Activated naive CD4-positive, alpha-beta T cell treated with anti-CD3 and anti-CD28 coated beads for 36 hours (primary cell): ENCODE data around the gene CD53. TPM values are rescaled to one million over a fixed set of nuclear protein-coding genes. Genes with fewer than 3 reads are reported as not detected.

Experiments
- CTCF ChIA-PET: fragments of 350-600 bp; sonication (Branson Sonifier 250); formaldehyde crosslinking; loops from one replicate; lab custom pipeline; 2021; ENCODE audit warnings: antibody characterized with exemption; lab: Charles Lee
- DNase-seq: peaks from one replicate; pipeline ENCODE4 v3.0.0-alpha.2; 2020
- H3K27ac Mint-ChIP-seq: one replicate; pipeline ENCODE4 v1.8.0; 2021; ENCODE audit warnings: mild to moderate bottlenecking, mixed read lengths
- H3K27me3 Mint-ChIP-seq: one replicate; pipeline ENCODE4 v1.8.0; 2021; ENCODE audit warnings: low read depth, mixed read lengths
- H3K36me3 Mint-ChIP-seq: one replicate; pipeline ENCODE4 v1.8.0; 2021; ENCODE audit warnings: low read depth, mixed read lengths
- H3K4me1 Mint-ChIP-seq: one replicate; pipeline ENCODE4 v1.8.0; 2021; ENCODE audit warnings: low read depth, mixed read lengths
- H3K4me3 Mint-ChIP-seq: one replicate; pipeline ENCODE4 v1.8.0; 2021; ENCODE audit warnings: mild to moderate bottlenecking, moderate library complexity, mixed read lengths
- H3K9me3 Mint-ChIP-seq: one replicate; pipeline ENCODE4 v1.8.0; 2021; ENCODE audit warnings: mixed read lengths
- intact Hi-C: fragments of 100-400 bp; cut with micrococcal nuclease; formaldehyde crosslinking; loops from one replicate; pipeline ENCODE4 v1.15.1; 2023
- total RNA-seq, 2 experiments: library from RNA; stranded (reverse); gene quantifications; one replicate each; pipeline ENCODE4 v1.2.3, GENCODE V29; 2021

CD53 gene
- total RNA-seq, 2 experiments from 2014 or later: 239 to 255 TPM

DNA sequence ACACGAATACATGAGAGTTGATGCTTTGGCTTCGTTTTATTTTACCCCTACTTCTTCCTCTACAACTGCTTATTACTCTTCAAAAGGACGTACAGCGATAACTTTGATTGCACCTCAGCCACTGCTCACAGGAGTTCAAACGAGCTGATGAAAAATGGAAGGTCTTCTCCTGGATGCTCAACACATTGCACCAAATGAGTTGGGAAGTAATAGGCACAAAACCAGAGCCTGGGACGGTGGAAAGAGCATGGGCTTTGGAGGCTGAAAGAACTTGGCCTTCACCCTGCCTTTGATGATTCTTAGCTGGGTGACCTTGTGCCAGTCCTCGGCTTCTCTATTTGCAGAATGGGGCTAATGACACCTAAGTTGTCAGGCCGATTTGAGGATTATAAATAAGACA is 4.8 kb downstream of the CD53 start:
- peak overlapping the region; percentile 91 for H3K4me3 Mint-ChIP-seq
- no peak for DNase-seq
- CTCF ChIA-PET: interaction anchor here (1.7 kb wide), 1 partner anchor 11 kb away, joined by 4 read pairs; no protein-coding TSS in a partner anchor
- H3K36me3 Mint-ChIP-seq: peaks cover 52% of the 10 kb centered on the region
- H3K4me1 Mint-ChIP-seq: peaks cover 51% of the 10 kb centered on the region
- H3K27ac Mint-ChIP-seq: peak overlapping the region; percentile 99
- intact Hi-C loops: loop anchor here (2.0 to 10.0 kb wide), 4 partner anchors 725 to 969 kb away; partner anchors contain the start of gene STRIP1
- H3K27me3 Mint-ChIP-seq: no peaks in the 10 kb centered on the region
- H3K9me3 Mint-ChIP-seq: no peaks in the 10 kb centered on the region

DNA sequence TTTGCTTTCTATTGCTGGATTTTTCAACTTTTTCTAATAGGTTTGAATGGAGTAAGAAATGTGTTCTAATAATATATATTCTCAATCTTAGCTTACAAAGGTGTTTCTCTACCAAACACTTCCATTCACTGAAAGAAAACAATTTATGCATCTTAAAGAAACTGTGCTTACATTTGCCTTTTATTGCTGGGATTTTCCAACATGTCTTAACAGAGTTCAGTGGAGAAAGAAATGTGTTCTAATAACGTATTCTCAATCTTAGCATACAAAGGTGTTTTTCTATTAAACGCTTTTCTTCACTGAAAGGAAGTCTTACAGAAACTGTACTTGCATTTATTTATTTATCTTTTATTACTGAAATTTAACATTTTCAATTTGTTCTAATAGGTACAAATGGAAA is 5.6 kb downstream of the CD53 start:
- intact Hi-C loops: loop anchor here (2.0 to 10.0 kb wide), 4 partner anchors 724 to 970 kb away; partner anchors contain the start of gene STRIP1
- DNase-seq: no peak
- Mint-ChIP-seq H3K27ac (peak overlapping the region; percentile 99), H3K4me3 (peak overlapping the region; percentile 91), H3K36me3 (peaks cover 47% of the 10 kb centered on the region), H3K27me3 (no peaks in the 10 kb centered on the region), H3K4me1 (peaks cover 57% of the 10 kb centered on the region), H3K9me3 (no peaks in the 10 kb centered on the region)
- CTCF ChIA-PET: interaction anchor here (1.0 to 1.7 kb wide), 3 partner anchors 7 to 85 kb away, joined by 4 to 5 read pairs (median 4); partner anchors contain the start of gene LRIF1

DNA sequence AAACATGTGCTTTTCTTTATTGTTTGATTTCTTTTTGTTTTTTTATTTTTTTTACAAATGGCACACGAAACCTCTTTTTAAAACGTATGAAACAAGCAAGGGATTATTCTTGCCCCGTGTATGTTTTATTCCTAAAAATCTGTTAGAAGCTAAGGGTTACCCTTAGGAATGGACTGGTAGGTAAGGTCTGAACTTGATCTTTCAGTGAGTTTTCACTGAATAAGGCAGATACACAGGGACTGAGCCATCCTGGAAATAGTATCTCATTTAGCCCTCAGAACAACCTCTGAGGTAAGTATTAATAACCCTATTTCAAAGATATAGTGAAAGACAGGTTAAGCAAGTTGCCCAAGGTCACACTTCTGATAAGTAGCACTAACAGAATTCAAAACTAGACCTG is 6.0 kb downstream of the CD53 start:
- Mint-ChIP-seq H3K36me3 (peaks cover 44% of the 10 kb centered on the region), H3K4me1 (peaks cover 59% of the 10 kb centered on the region), H3K27me3 (no peaks in the 10 kb centered on the region), H3K9me3 (no peaks in the 10 kb centered on the region), H3K4me3 (peak overlapping the region; percentile 58), H3K27ac (peak overlapping the region; percentile 99)
- CTCF ChIA-PET: interaction anchor here (0.6 to 1.3 kb wide), 7 partner anchors 8 to 736 kb away, joined by 3 to 6 read pairs (median 4); partner anchors contain the start of gene LRIF1
- DNase-seq: no peak
- intact Hi-C loops: loop anchor here (2.0 to 10.0 kb wide), 4 partner anchors 723 to 970 kb away; partner anchors contain the start of gene STRIP1

DNA sequence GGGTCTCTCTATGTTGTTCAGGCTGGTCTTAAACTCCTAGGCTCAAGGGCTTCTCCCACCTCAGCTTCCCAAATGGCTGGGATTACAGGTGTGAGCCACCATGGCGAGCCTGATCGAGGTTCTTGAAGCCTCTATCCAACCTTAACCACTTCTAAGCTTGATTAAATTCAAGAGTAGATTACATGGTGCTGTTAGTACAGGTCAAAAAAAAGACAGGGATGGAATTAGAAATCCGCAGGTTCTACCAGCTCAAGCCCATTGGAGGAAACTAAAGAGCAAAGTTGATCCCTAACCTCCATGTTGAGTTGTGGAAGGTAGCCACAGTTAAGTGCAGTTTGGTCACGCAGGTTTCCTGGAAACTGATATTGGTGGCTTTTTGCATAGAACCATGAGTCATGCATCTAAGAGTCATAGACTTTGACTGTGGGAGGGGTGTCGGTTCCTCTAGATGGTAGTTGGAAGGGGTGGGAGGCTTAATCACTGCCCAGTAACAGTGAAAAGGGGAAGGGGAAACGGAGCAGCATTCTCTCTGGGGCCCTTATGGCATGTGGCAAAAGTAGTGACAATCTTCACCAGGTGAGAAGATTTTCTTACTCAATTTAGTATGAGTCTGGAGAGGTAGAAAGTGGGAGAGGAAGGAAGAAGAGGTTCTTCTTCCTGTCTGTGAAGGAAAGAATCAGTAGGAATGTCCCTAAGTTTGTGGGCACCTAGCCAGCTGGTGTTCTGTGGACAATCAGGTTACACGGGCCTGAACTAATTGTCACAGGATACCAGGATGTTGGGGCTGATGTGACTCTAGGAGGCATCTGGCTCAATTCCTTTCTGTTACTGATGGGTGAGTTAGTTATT is 7.0 kb downstream of the CD53 start:
- Mint-ChIP-seq H3K4me1 (peaks cover 69% of the 10 kb centered on the region), H3K4me3 (peak overlapping the region; percentile 58), H3K27ac (peak overlapping the region; percentile 99), H3K36me3 (peaks cover 42% of the 10 kb centered on the region), H3K27me3 (no peaks in the 10 kb centered on the region), H3K9me3 (no peaks in the 10 kb centered on the region)
- intact Hi-C loops: loop anchor here (1.0 to 10.0 kb wide), 18 partner anchors 17 to 1737 kb away; partner anchors contain the start of genes ATP5PB, C1orf162, CAPZA1 and DENND2D
- CTCF ChIA-PET: interaction anchor here (0.5 to 1.3 kb wide), 9 partner anchors 9 to 775 kb away, joined by 3 to 6 read pairs (median 4); partner anchors contain the start of gene LRIF1
- peak; percentile 88 for DNase-seq

DNA sequence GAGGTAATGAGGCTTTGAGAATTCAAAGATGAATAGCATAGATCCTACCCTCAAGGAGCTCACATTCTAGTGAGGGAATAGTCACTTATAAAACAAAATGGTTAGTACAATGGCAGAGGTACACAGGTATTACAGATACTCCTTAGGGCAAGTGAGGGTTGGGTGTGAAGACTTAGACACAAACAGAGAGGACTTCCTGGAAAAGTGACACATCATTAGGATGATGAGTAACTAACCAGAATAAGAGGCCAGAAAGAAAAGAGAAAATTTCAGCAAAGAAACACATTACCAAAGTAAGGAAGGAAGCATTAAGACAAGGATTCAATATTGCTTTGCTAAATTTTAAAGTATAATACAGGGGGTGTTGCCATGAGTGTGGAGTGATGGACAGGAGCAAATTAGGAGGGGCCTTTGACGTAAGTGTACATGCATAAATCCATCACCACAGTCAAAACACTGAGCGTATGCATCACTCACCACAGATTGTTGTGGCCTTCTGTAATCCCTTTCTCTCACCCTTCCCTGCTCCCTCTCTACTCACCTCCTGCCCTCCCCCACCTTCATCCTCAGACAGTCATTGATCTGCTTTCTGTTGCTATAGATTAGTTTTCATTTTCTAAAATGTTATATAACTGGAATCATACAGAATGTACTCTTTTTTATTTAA is 7.9 kb downstream of the CD53 start:
- Mint-ChIP-seq H3K4me3 (peak overlapping the region; percentile 58), H3K9me3 (no peaks in the 10 kb centered on the region), H3K27ac (peak overlapping the region; percentile 99), H3K36me3 (peaks cover 35% of the 10 kb centered on the region), H3K27me3 (no peaks in the 10 kb centered on the region), H3K4me1 (peaks cover 73% of the 10 kb centered on the region)
- peak; percentile 76 for DNase-seq
- intact Hi-C loops: loop anchor here (1.0 to 5.0 kb wide), 15 partner anchors 8 to 1736 kb away; partner anchors contain the start of genes ATP5PB, C1orf162, CAPZA1 and CD53
- CTCF ChIA-PET: no interaction called here

DNA sequence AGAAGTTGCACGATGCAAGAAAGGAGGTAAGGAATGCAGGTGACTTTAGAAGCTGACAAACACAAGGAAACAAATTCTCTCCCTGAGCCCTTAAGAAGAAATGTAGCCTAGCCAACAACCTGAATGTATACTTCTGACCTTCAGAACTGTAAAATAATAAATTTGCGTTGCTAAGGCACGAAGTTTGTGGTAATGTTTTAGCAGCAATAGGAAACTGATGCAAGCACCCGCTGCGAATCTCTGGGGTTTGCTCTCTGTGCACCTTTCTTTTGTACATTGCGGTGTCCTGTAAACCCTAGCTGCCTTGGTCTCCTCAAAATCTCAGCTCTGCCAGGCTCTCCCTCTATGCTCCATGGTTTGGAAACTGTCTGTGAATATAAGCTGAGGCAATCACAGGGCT is 15.1 kb downstream of the CD53 start:
- intact Hi-C loops: no loop called here
- peak overlapping the region; percentile 10 for H3K4me3 Mint-ChIP-seq
- peaks cover 40% of the 10 kb centered on the region for H3K36me3 Mint-ChIP-seq
- DNase-seq: no peak
- H3K4me1 Mint-ChIP-seq: peaks cover 85% of the 10 kb centered on the region
- peak overlapping the region; percentile 74 for H3K27ac Mint-ChIP-seq
- no peaks in the 10 kb centered on the region for H3K9me3 Mint-ChIP-seq
- no peaks in the 10 kb centered on the region for H3K27me3 Mint-ChIP-seq
- CTCF ChIA-PET: interaction anchor here (0.6 to 1.3 kb wide), 3 partner anchors 10 to 107 kb away, joined by 3 to 4 read pairs (median 4); no protein-coding TSS in a partner anchor

DNA sequence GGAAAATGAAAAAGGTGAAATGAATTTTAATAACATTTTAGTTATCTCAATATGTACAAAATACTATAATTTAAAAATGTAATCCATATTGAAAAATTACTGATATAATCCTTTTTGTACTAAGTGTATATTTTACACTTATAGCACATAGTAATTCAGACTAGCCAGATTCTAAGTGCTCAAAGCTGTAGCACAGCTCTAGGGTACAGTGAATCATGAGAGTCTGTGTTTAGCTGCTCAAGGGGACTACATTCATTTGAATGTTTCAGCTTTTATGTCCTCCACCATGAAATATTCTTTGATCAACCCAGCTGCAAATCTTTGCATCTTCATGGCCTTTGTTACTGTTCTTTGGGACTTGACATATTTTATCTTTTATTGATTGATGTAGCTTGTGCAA is 15.7 kb downstream of the CD53 start:
- peaks cover 86% of the 10 kb centered on the region for H3K4me1 Mint-ChIP-seq
- intact Hi-C loops: no loop called here

DNA sequence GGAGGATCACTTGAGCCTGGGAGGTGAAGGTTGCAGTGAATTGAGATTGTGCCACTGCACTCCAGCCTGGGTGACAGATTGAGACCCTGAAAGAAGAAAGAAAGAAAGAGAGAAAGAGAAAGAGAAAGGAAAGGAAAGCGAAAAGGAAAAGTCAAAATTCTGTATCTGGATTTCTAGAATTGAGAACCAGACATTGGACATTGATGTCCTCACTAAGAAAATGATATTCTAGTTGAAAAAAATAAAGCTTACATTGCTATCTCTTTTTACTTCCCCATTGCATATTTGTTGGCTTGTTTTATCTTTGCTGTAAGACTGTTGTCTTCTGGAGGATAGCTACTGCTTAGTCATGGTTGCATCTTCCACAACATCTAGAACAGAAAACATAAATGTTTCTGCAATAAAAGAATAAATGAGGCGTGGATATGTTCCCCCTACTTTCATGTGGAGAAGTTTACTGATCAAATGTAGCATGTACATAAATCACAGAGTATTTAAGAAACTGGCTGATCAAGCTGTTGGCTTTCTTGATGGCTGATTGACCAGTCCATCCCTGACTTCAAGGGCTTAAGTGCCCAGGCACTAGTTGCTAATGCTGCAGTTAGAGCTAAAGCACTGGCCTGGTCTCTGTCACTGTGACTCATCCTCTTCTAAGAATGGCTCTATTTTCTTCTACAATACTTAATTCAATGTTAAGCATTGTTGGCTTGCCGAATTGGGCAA is 17.7 kb downstream of the CD53 start:
- H3K36me3 Mint-ChIP-seq: peaks cover 58% of the 10 kb centered on the region
- H3K4me1 Mint-ChIP-seq: peaks cover 88% of the 10 kb centered on the region
- H3K27ac Mint-ChIP-seq: peak overlapping the region; percentile 68
- CTCF ChIA-PET: interaction anchor here (0.8 to 1.1 kb wide), 3 partner anchors 11 to 218 kb away, joined by 3 to 4 read pairs (median 3); no protein-coding TSS in a partner anchor
- no peaks in the 10 kb centered on the region for H3K9me3 Mint-ChIP-seq
- intact Hi-C loops: no loop called here
- no peaks in the 10 kb centered on the region for H3K27me3 Mint-ChIP-seq
- no peak overlapping the region for H3K4me3 Mint-ChIP-seq
- no peak for DNase-seq

More for the DNA sequence above, 15.7 kb downstream of the CD53 start:
- peaks cover 46% of the 10 kb centered on the region for H3K36me3 Mint-ChIP-seq
- H3K27me3 Mint-ChIP-seq: no peaks in the 10 kb centered on the region
- peak overlapping the region; percentile 73 for H3K27ac Mint-ChIP-seq
- CTCF ChIA-PET: interaction anchor here (0.5 to 1.3 kb wide), 5 partner anchors 11 to 123 kb away, joined by 3 to 4 read pairs (median 3); no protein-coding TSS in a partner anchor
- DNase-seq: no peak
- H3K4me3 Mint-ChIP-seq: no peak overlapping the region
- no peaks in the 10 kb centered on the region for H3K9me3 Mint-ChIP-seq

DNA sequence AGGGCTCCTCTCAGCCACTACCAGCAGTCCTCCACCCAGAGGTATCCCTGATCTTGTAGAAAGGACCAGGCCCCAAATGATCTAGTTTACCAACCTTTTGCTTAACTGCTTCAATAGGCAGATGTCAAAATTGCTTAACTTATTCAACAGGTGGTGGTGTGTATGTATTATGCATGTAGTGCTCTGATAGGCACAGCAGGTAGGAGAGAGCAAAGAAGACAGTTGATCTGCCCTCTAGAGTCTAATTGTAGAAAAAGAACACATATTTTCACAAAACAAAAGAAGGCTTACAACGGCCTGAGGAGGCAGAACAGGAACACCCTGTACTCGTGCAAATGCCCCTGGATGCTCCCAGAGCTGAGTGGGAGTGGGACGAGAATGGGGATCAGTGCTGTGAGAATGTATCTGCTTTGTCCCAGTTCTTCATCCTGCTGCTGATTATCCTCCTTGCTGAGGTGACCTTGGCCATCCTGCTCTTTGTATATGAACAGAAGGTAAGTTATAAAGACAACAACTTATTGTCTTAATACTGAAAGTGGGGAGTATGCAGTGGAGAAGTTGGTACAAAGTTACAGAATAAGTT is 21.1 kb downstream of the CD53 start:
- no peak overlapping the region for H3K4me3 Mint-ChIP-seq
- H3K9me3 Mint-ChIP-seq: no peaks in the 10 kb centered on the region
- H3K27ac Mint-ChIP-seq: peak overlapping the region; percentile 74
- no peaks in the 10 kb centered on the region for H3K27me3 Mint-ChIP-seq
- intact Hi-C loops: loop anchor here (1.0 kb wide), 1 partner anchor 19 kb away; no protein-coding TSS in a partner anchor
- CTCF ChIA-PET: no interaction called here
- no peak for DNase-seq
- H3K36me3 Mint-ChIP-seq: peaks cover 76% of the 10 kb centered on the region
- H3K4me1 Mint-ChIP-seq: peaks cover 89% of the 10 kb centered on the region

DNA sequence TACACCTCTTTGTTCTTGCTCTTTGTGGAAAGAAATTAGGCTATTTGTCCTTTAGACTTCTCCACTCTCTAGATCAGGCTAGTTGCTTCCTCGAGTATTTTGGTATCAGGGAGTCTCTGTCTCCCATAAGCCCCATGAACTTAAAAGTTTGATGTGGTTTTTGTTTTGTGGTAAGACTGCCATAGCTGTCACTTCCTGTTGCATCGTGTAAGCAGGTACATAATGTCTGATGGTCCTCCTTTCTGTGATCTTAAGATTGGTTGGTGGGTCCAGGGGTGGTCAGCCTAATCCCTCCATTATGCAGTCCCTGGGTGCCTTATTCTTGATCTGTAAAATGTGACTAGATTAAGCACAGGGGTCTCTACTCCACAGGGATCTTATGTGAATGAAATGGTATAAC is 23.1 kb downstream of the CD53 start:
- DNase-seq: no peak
- H3K27ac Mint-ChIP-seq: peak overlapping the region; percentile 20
- H3K9me3 Mint-ChIP-seq: no peaks in the 10 kb centered on the region
- H3K4me3 Mint-ChIP-seq: no peak overlapping the region
- H3K4me1 Mint-ChIP-seq: peaks cover 75% of the 10 kb centered on the region
- intact Hi-C loops: no loop called here
- CTCF ChIA-PET: no interaction called here
- no peaks in the 10 kb centered on the region for H3K27me3 Mint-ChIP-seq
- peaks cover 93% of the 10 kb centered on the region for H3K36me3 Mint-ChIP-seq

DNA sequence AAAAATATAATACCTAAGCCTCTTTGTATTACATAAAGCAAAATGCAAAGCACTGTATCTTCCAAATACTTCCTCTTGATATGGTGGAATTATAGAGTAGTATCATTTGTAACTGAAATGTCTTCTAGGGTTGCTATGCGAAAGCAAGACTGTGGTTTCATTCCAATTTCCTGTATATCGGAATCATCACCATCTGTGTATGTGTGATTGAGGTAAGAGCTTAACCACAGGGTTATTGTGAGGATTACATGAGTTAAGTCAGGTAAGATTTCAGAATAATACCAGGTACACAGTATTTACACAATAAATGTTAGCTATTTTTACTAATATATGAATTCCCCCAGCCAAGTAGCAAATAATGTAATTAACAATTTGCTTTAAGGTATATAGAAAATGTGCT is 24.7 kb downstream of the CD53 start:
- CTCF ChIA-PET: interaction anchor here (0.7 to 0.9 kb wide), 2 partner anchors 22 to 117 kb away, joined by 4 to 6 read pairs; no protein-coding TSS in a partner anchor
- peak overlapping the region; percentile 62 for H3K27ac Mint-ChIP-seq
- H3K4me1 Mint-ChIP-seq: peaks cover 66% of the 10 kb centered on the region
- no peaks in the 10 kb centered on the region for H3K27me3 Mint-ChIP-seq
- H3K36me3 Mint-ChIP-seq: peaks cover 93% of the 10 kb centered on the region
- H3K4me3 Mint-ChIP-seq: no peak overlapping the region
- DNase-seq: no peak
- intact Hi-C loops: loop anchor here (1.0 kb wide), 1 partner anchor 17 kb away; no protein-coding TSS in a partner anchor
- peaks cover 4% of the 10 kb centered on the region for H3K9me3 Mint-ChIP-seq
